GM19397 (cell line): ENCODE data around the gene PRG3.

Experiments used
- ATAC-seq: cut with Tn5 transposase; IDR thresholded peaks from one replicate; pipeline ENCODE4 v1.9.1; 2021; ENCODE audit warnings: mild to moderate bottlenecking, moderate library complexity; ENCODE audit not compliant: unreplicated experiment

The PRG3 gene

DNA sequence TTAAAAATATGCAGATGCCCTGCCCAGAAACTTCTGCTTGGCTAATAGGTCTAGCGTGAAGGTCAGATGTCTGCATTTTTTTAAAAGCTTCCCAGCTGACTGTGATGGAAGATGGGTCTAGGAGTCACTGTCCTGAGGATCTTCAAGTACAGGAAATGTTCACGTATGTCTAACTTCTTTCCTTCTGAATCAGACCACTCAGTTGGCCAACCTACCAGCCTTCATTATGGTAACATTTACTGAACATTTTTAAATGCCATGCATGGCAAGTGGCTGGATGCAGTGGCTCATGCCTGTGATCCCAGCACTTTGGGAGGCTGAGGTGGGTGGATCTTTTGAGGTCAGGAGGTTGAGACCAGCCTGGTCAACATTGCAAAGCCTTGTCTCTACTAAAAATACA is 10.6 kb upstream of the PRG3 start:
- no peak for ATAC-seq

- ATAC-seq, result no peak
Measured at GRCh38 chr11:57391111-57391510, 10.2 kb upstream of the PRG3 start.

DNA sequence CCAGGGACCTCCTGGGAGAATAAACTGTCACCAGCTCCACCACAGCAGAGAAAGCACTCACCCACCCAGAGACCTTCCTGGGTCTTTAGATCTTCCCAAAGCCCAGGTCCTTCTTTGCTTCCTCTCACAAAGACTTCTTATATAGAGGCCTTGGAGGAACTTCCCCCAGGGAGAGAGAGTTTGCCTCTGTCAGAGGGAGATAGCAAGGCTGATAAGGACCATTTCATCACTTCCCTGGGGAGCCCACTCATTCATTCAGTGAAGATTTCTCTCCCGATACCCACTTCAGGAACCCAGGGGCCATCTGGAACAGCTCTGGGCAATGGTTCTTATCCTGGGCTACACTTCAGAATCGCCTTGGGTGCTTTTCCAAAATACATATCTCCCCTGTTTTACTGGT is 9.6 kb upstream of the PRG3 start, which contains the start of gene PRG2:
TSS of gene PRG2 (minus strand) at position 116 of the 400 bp plus-strand sequence. CDS start 706 bp downstream, outside the sequence.
- no peak for ATAC-seq

GRCh38 chr11:57387289-57388030 is 6.5 kb upstream of the PRG3 start:
- ATAC-seq, result no peak

DNA sequence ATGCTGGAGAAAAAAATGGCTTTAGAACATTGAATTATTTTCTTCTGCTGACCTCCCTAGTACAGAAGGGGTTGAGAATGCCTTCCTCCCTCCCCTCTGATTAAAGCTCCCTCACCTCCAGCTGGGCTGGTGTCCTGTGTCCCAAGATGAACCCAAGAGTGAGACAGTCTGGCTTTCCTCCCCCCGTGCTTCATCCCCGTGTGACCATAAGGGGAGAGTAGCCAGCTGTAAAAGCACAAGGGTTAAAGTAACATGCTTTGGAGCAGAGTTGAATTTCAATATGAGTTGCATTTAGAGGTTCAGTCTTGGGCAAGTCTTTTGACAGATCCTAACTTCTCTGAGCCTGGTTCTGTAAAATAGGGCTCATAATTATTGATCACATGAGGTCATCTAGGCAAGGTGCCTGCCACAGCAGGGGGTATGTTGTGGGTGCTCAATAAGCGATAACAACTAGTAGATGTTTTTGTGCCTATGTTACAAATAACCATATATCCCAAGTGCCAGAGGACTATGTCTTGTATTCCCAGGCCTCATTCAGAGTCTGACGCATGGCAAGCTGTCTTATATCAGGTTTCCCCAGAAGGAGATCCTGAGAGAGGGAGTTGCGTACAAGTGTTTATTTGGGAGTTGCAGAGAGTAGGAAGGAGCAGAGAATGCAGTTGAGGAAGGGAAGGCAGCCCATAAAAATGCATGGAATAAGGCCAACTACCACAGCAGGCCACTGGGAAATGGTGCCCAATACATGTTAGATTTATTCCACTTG is 5.4 kb upstream of the PRG3 start:
- no peak for ATAC-seq

DNA sequence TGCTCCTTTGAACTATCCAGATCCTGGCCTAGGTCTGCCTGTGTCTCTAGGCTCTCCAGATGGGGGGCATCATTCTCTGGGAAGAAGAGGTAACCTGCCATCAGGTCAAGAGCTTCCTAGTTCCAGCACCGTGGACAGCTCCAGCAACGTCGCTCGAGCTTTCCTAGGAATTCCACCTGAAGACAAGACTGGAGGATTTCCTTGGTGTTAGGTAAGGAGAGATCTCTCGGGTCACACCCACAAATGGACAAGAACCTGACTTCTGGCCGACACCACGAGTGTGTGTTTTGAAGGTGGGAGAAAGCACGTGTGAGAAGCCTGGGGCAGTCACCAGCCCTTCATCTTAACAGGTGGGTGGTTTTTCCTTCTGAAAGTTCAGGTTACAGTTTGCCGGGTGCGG is 1.2 kb downstream of the PRG3 start:
- ATAC-seq, result no peak

DNA sequence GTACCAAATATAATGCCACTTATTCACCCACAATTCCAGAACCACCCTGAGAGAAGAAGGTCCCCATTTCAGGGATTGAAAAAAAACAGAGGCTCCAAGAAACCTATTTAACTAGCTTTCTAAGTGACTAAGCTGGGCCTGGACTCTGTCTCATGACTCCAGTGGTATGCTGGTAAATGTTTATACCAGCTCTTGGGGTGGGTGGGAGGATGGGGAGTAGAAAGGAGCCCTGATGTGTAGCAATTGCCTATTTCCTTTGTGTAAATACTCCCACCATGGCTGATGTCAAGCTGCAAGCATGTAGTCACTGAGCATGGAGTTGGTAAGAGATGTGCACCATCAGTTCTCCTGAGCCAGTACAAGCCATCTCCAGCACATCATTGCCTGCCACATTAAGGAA is 2.8 kb downstream of the PRG3 start:
- ATAC-seq, result no peak

DNA sequence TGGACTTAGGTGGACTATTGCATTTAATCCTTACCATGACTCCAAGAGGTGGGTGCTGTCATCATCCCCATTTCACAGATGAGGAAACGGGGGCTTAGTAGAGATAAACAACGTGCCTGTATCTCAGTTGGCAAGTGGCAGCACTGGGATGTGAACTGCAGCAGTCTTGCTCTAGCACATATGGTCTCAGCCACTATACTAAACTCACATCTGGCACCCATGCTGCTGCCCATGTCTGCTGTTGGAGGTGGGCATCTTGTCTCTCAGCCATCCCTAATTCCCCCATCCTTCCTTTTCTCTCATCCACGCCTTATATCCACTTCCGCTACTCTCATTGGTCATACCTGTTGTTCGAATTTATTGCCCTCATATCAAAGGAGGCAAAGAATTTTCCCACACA is 3.8 kb downstream of the PRG3 start:
- ATAC-seq, result no peak

DNA sequence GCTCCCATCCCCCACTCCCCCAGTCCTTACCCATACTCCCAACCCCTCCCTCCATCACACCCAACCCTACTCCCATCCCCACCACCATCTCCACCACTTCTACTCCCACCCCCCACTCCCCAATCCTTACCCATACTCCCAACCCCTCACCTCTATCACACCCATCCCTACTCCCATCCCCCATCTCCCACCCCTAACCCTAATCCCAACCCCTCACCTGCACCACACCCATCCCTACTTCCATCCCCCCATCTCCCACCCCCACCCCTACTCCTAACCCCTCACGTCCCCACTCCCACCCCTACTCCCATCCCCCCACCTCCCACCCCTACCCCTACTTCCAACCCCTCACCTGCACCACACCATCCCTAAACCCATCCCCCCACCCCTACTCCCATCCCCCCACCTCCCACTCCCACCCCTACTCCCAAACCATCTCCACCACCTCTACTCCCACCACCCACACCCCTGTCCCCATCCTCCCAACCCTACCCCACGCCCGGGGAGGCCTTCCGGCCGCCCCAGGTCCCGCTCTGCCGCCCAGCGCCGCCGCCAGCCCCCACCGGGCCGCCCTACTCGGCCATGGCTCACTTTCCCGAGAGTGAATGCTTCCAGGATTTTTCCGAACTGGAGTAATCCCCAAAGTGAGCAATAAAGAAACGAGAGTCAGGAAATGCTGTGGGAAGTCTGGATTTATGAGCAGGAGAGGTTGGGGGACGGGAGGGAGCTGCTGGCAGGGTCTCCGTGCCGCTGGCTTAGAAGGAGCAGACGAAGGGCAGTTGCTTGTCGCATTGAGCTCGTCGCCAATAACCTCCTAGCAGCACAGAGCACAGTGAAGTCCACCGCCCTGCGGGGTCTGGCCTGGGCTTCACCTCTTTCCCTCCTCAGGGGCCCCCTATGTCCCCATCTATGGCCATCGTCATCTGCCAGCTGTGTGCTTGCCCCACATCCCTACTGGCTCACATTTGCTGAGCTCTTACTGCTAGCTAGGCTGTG is 4.6 kb downstream of the PRG3 start:
- ATAC-seq, result no peak

- no peak for ATAC-seq
Measured at GRCh38 chr11:57375490-57375889, 5.5 kb downstream of the PRG3 start.

DNA sequence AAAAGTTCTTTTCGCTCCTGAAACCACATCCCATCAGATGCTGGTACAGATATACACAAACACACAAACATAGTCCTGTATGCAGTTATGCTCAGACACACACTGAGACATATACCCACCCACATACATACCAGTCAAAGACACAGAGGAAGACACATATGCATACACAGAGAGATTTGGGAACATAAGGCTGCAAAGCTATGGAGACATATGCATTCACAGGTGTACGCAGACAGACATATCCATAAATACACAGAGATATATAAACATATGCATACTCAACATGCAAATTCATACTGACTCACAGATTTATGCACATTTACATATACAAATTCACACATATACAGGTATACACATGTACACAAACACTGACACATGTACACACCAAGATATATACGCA is 6.0 kb downstream of the PRG3 start:
- ATAC-seq, result no peak

DNA sequence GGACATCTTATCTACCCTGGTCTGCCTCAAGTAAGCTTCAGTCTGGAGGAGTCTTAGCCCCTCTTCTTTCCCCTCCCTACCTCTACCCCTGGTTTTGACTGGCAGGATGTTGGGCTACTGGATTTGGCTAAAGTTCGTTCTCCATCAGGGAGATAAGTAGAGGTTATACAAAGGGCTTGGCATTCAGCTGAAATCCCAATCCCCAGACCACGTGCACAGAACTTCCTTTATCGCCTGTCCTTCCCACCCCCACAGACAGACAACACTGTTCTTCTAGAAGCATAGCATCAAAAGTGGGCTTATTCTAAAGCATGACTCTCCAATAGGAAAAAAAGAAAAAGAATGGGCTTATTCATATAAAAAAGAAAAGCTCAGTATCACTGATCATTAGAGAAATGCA is 7.8 kb downstream of the PRG3 start:
- no peak for ATAC-seq

GRCh38 chr11:57370941-57371340 is 10.0 kb downstream of the PRG3 start:
- no peak for ATAC-seq

DNA sequence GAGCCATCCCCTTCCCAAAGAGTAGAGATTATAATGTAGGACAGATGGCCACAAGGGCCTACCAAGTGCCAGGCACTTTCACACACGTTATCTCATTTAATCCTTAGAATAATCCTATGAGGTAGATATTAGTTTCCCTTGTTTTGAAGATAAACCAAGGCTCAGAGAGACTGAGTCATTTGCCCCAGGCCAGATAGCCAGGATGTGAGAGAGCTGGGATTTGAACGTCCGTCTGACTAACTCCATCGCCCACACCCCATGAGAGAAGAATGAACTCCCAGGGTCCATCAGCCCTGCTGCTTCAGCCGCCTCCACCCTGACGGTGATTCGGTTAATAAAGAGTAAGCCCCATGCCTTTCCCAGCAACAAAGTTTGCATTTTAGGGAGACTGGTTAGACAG is 10.7 kb downstream of the PRG3 start:
- ATAC-seq, result no peak

GRCh38 chr11:57368845-57369232 is 12.1 kb downstream of the PRG3 start:
- ATAC-seq, result no peak

DNA sequence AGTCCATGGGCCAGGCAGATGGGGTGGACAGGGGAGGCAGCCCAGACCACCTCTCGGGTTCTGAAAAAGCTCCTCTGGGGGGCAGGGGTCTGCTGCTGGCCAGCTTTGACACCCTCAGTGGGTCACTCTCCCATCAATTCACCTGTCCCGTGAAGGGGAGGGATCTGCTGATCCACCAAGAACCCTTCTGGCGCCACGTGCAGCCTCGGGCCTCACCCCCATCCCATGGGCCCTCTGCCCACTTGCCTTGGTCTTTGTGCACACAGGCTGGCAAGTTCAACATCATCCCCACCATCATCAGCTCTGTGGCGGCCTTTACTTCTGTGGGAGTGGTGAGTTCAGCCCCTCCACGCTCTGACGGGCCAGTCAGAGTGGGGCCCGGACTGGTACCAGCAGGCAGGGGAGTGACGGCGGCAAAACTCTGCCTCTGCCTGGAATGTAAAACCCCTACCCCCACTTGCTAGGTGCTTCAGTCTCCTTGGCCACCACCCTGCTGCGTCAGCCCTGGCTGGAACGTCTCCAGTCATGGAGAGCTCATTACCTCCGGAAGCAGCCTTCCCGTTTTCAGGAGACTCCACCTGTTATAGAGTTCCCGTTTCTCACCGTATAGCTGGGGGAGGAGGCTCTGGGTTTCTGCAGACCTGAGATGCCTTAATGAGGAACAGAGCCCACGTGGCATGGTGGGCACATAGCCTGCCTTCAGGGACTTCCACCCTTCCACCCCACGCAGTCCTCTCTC is 12.7 kb downstream of the PRG3 start:
- ATAC-seq, result no peak

- no peak for ATAC-seq
Measured at GRCh38 chr11:57364851-57365660, 15.9 kb downstream of the PRG3 start.

DNA sequence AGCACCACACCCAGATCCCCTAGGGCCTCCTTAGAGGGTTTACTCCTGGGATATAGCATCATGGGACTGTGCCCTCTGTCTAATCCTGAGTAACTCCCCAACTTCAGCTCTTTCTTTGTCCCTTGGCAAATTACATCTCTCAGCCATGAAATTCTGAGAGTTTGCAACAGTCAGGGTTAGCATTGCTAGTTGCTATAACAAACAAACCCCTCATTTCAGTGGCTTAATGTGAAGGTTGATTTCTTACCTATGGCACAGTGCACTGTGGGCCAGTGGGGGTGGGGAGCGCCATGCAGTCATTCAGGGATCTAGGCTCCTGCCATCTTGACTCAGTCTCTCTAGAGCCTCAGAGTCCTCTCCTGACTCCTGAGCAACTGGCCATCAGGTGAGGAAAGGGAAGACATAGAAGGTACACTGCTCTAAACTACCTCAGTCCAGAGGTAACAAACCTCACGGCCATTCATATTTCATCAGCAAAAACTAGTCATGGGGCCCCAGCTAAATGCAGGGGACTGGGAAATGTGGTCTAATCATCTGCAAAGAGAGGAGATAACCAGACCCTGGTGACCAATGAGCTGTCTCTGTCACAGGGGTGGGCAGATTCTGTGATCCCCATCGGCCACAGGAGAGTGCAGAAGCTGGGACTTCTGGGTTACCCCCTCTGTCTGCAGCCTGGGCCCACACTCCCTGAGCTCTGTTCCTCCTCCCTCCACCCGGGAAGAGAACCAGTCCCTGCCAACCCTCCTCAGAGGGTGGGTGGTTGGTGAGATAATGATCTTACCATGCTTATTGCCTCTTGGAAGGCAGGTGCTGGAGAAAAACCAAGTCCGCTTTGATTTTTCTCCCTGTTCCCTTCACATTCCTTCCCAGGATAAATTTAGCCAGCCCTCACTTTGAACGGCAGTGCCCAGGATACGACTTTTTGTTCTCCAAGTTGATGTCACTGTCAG is 17.5 kb downstream of the PRG3 start:
- no peak for ATAC-seq

DNA sequence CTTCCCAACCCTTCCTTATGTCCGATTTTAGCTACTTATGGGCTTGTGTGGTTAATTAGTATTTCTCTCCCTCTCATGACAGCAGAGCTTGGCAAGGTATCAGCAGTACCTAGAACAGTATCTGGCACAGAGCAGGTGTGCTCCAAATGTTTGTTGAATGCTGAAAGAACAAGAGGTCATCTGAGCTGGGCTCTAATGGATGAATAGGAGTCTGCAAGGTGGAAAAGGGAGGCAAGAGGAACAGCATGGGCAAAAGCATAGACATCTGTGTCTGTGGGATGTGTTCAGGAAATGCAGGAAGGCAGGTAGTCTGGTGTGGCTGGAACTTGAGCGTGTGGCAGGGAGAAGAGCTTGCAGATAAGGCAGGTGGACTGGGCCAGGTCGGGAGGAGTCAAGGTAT is 19.0 kb downstream of the PRG3 start:
- no peak for ATAC-seq
